Measurements from ENCODE around the gene COQ10A.
A peak's percentile ranks its signal among the peaks of the same experiment; 100 is the strongest.

The COQ10A gene

DNA sequence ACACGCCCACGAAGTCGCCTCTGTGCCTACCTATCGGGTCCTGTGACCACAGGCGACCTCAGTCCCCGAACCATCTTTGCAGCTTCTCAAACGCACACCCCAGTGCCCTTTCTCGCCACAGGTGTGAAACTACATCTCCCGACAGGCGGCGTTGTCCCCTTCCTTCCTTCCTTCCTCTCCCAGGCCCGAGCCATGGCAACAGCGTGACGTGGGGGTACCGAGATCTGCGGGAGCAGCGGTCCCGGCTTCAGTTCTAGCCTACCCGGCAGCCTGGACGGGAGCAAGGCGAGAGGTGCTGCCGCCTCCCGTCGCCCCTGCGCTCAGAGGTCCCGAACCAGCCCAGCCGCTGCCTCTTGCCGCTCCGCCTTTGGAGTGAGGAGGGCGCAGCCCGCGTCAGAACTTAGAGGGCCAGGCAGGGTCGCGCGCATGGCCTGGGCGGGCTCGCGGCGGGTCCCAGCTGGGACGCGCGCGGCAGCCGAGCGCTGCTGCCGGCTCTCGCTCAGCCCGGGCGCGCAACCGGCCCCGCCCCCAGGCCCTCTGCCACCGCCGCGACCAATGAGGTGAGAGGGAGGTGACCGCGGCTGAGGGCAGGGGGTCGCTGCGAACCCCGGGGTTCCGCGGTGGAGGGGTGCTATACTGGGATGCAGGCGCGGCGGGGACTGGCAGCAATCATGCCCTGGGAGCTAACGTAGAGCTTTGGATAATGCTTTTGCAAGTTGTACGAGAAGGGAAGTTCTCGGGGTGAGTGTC lies at the start of gene COQ10A:
Gene COQ10A (plus strand): TSS at position 250 of the 750 bp plus-strand sequence. CDS start 177 bp downstream, at position 427.
- peak; percentile 84 to 85 for DNase-seq

DNA sequence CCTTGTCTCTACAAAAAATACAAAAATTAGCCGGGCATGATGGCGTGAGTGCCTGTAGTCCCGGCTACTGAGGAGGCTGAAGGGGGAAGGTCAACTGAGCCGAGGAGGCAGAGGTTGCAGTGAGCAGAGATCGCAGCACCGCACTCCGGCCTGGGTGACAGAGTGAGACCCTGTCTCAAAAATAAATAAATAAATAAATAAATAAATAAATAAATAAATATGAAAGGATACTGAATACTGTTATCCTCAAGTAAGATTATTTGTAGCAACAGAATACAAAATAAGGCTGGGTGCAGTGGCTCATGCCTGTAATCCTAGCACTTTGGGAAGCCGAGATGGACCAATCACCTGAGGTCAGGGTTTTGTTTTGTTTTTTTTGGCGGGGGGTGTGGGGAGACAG lies 46.9 kb upstream of the COQ10A start:
- no peak for DNase-seq

DNA sequence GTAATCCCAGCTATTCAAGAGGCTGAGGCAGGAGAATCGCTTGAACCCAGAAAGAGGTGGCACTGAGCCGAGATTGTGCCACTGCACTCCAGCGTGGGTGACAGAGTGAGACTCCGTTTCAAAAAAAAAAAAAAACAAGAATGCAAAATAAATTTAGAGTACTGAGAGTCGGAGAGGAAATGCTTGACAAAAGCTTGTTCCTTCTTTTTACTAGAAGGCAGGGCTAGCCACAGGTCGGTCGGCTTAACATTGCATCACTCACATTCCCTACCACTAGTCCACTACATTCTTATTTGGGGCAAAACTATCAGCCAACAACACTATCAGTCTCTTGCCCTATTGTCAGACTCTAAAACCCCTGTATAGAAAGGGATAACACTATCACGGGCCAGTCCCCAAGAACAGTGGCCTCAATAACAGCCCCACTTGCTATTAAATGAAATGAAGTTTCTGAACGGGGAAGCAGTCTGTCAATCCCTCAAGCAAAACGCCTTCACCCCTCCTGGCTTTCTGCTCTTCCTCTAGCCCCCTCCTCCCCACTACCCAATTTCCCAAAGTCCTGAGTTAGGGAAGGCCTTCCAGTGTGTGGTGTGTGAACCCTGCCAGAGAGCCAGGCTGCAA lies 46.0 kb upstream of the COQ10A start:
- DNase-seq, result no peak

DNA sequence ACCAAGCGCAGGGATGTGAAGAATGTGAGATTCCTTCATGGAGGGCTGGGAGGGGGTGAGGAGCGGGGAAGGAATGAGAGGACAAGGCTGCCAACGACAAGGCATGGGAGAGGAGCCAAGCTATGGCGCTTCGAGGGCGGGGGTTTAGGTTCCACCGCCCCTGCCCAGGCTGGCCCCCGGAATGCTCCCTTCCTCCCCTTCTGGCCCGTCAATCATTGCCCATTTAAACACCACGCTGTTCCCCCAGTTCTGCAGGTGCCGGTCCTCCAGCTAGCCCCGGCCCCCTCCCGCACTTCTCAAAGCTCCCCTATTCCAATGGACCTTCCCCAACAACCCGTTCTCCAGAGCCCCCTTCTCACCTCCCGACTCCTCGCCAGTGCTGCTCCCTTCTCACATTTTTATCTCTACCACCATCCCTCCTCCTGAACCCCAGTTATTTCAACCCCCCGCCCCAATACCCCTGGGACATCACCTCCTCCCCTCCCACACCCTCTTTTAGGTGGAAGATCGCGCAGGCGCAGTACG lies 45.4 kb upstream of the COQ10A start:
- DNase-seq, result no peak

DNA sequence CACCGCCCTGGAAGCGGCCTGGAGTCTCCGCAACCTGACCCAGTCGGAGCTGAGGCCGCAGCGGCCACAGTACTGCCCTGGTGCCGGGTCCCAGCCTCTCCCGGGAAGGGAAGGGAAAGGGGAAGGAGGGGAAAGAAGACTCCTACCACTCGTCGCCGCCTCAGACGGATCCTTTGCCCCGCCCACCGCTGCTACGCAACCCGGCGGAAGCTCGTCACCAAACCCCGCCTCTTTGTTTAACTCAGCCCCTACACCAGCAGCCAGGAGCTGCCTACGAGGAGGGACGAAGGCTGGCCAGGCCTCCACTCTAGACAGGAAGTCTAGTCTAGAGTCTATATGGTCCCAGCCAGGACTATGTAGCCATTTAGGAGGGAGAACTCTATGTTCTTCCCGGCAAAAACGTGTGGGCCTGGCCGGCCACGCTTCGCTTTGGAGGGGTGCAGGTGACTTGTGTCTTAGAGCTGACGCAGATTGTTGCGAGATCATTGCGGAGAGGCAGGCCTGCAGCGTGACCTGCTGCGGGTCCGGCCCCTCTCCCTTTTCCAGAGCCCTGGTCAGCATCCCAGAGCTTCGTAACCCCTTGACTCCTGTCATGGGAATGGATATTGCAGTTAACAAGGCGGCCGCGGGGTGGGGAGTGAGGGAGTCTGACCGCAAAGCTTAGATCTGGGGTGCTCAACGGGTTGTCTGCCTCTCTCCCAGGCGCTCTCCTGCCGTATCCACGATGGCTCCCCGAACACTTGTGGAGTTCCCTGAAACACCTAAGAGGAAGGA lies 44.8 kb upstream of the COQ10A start, which contains the start of gene RNF41:
Gene RNF41 (minus strand): TSS at position 166 of the 774 bp plus-strand sequence. CDS start 7,875 bp downstream, outside the sequence.
- peak; percentile 94 to 95 for DNase-seq

DNA sequence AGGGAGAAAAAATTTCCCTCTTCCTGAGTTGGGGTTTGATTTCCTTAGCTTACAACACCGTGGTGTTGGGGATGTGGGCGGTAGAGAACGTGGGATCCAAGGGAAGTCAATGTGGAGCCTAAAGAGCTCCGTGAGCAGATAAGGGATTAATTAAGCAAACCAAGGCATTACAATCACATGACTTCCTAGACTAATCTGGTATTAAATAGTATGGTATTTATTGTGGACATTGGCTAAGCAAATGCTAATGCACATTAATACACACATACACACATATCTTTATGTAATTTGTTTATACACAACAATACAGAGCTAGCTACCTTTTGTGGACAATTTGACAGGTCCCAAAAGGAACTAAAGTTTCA lies 44.2 kb upstream of the COQ10A start:
- no peak for DNase-seq

DNA sequence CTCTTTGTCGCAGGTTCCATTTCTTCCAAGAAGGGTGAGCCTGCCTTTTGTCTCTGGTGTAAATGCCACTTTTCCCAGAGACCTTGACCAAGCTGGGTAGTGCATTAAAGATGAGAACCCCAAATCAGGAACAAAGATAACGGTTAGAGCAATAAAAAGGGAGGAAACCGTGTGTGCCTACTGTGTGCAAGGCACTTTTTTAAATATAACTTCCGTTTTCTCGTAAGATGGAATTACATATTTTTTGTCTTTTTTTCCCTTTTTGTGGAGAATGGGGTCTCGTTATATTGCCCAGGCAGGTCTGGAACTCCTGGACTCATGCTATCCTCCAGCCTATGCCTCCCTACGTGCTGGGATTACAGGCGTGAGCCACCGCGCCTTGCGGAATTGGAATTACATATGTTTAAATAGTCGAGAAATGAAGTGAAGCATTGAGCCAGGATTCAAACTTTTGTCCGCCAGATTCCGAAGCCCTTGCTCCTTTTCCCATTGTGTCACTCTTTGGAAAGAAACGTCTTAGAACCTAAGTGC lies 43.1 kb upstream of the COQ10A start:
- no peak for DNase-seq

DNA sequence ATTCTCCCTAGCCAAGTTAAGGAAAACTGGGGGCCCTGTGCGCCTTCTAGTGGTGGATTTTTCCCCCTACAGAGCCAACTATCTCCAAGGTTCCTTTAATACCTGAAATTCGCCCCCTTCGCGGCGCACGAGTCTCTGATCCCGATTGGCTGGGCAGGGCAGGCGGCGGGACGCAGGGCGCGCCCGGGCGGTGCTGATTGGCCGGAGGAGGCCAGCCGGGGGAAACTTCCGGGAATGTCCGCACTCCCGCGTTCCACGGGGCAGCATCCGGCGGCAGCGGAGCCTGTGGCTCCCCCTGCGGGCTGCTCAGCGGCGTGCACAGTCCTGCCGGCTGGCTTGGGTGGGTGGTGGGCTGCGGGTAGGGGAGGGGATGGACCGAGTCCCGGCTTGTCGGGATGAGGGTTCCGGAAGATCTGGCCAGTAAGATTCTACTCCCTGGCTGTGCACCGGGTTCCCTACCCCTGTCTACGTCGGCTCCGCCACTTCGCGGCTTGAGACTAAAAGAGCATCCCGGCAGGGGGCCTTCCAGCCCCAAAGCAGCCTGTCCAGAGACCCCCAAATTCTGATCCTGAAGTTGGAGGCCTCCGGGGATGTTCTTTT lies 42.5 kb upstream of the COQ10A start, which contains the start of gene NABP2:
Gene NABP2 (plus strand): TSS at position 241 of the 600 bp plus-strand sequence. CDS start 515 bp downstream, outside the sequence.
- DNase-seq, result peak; percentile 97

DNA sequence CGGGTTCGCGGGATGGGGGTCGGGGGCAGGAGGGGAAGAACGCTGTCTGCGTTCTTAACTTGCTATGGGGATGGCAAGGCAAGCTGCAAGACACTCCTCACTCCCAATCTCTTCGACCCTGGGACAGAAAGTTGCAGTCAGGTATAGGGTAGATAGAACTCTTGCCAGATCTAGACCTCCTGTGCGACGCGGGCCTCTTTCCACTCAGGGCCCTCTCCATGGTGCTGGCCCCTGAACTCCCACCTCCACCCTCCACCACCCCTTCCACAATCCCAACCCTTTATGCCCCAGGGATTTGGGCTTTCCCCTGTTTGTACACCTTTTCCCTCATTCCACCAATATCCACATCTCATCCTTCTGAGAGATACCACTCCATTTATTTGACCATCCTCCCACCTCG lies 41.8 kb upstream of the COQ10A start:
- no peak for DNase-seq

DNA sequence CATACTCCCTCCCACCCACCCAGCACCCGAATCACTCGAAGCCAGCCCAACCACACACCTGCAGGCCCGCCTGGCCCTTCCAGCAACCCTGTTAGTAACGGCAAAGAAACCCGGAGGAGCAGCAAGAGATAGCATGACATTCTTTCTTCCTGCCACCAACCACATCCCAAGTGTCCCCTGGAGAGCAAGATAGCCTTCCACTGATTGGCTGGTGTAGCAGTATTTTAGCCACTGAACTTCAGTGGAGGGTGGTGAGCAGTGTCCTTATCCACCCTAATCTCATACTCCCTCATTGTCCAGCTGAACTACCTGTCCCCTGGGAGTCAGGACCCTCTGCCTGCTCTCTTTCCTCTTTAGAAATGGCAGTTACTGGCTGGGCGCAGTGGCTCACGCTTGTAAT lies 37.7 kb upstream of the COQ10A start:
- DNase-seq, result no peak

DNA sequence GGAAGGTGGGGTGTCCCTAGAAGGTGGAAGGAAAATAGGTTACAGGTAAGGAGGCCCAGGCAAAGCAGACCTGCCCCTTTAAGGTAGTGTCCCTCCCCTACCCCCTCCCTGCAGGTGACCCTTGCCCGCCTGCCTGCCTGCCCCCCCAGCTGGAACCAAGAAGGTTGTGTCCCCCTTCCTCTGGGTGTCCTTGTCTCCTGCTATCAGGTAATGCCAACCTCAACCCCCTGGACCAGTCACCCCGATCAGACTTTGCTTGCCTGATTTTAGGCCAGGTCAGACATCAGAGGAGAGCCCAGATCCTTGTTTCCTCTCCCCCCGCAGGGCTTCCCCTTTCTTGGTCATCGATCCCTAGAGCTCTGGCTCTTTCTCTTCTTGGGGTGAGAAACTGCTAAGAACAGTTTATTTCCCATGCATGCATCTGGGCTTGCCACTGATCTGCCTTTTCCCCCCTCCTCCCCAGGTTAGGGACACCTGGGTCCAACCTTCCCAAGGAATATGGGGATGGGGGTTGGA lies 36.8 kb upstream of the COQ10A start, which contains the start of gene SLC39A5:
Gene SLC39A5 (plus strand): TSS at position 136 of the 516 bp plus-strand sequence. CDS start 1,224 bp downstream, outside the sequence.
- no peak for DNase-seq

DNA sequence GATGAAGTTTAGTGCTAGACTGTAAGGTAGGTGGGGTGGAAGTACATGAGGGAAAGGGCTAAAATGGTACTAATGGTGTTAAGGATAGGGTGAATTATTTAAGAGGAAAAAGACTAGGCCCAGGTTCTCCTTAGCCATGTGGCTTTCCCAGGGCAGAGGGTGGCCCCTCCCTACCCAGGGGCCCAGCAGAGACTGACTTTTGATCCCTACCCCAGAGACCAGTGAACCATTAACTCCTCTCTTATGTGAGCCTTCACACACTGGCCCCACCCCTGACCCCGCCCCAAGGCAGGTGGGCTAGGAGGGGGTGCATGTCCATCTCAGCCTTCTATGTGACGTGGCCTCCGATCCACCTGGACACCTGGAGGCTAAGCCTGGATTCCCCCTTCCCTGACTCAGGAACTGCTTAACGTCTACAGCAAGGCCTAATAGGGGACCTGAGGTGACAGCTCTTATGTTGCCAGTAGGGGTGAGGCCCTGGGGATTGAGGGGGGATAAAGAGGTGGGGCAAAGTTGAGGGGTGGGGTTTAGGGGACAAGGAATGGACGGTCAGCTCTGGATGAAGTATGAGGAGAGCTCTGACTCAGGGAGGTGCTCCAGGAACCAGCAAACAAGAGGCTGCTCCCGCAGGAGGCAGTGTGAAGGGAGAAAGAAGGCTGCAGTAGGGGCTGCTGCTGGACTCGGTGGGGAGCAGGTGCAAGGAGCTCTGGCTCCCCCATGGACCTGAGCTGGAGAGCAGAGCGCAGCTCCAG lies 36.1 kb upstream of the COQ10A start:
- no peak for DNase-seq

DNA sequence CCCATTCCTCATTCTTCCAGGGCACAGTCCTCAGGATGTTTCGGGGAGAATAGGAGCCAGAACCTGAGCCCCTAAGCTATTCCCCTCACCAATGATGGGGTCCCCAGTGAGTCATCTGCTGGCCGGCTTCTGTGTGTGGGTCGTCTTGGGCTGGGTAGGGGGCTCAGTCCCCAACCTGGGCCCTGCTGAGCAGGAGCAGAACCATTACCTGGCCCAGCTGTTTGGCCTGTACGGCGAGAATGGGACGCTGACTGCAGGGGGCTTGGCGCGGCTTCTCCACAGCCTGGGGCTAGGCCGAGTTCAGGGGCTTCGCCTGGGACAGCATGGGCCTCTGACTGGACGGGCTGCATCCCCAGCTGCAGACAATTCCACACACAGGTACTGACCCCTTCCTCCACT lies 35.6 kb upstream of the COQ10A start:
- DNase-seq, result no peak

DNA sequence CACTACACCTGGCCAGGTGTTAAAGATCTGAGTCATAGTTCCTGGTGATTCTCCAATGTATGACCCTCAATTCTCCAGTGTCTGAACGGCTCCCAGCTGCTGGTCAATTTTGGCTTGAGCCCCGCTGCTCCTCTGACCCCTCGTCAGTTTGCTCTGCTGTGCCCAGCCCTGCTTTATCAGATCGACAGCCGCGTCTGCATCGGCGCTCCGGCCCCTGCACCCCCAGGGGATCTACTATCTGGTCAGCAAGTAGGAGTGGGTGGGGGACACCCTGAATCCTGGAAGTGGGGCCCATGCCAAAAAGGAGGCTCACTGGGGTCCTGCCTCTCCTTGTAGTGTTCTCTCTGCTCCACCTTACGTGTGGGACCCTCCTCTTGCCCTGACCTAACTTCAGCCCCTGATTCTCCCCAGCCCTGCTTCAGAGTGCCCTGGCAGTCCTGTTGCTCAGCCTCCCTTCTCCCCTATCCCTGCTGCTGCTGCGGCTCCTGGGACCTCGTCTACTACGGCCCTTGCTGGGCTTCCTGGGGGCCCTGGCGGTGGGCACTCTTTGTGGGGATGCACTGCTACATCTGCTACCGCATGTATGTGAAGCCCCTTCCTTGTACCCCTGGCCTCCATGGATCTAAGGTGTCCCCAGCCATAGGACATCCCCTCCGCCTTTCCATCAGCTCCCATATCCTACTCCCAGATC lies 31.9 kb upstream of the COQ10A start:
- DNase-seq, result no peak

DNA sequence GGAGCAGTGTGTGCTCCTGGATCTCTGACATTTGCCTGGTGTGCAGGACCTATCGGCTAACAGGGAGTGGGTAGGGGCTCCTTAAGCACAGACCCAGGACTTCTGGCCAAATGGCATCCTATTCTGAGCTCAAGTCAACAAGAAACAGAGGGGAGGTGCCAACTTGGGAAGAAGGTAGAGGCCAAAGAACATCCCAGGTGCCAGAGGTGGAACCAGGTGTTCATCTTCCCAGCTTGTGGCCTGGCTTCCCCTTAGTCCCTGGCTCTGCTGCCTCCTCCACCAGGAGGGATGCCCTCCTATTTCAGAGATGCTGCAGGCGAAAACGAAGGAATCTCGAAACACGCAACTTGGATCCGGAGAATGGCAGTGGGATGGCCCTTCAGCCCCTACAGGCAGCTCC lies 30.7 kb upstream of the COQ10A start:
- no peak for DNase-seq

DNA sequence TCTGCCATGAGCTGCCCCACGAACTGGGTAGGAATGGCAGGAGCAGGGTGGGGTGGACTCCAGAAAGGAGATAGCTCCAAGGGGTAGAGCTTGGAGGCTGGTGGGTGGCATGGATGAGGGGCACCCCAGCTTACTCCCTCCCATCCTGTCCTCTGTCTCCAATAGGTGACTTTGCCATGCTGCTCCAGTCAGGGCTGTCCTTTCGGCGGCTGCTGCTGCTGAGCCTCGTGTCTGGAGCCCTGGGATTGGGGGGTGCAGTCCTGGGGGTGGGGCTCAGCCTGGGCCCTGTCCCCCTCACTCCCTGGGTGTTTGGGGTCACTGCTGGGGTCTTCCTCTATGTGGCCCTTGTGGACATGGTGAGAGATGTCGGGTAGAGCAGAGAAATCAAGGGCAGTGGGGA lies 29.8 kb upstream of the COQ10A start:
- DNase-seq, result no peak

DNA sequence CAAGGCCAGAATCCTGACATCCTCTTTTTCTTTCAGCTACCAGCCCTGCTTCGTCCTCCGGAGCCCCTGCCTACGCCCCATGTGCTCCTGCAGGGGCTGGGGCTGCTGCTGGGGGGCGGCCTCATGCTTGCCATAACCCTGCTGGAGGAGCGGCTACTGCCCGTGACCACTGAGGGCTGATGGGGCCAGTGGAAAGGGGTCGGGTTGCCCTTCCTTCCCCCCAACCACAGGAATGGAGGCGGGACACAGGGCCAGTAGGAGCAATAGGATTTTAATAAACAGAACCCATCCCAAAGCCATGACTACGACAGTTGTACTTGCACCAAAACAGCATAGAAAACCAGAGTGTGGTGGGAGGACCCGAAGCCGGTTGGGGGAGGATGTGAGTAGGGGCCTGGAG lies 29.2 kb upstream of the COQ10A start:
- no peak for DNase-seq

DNA sequence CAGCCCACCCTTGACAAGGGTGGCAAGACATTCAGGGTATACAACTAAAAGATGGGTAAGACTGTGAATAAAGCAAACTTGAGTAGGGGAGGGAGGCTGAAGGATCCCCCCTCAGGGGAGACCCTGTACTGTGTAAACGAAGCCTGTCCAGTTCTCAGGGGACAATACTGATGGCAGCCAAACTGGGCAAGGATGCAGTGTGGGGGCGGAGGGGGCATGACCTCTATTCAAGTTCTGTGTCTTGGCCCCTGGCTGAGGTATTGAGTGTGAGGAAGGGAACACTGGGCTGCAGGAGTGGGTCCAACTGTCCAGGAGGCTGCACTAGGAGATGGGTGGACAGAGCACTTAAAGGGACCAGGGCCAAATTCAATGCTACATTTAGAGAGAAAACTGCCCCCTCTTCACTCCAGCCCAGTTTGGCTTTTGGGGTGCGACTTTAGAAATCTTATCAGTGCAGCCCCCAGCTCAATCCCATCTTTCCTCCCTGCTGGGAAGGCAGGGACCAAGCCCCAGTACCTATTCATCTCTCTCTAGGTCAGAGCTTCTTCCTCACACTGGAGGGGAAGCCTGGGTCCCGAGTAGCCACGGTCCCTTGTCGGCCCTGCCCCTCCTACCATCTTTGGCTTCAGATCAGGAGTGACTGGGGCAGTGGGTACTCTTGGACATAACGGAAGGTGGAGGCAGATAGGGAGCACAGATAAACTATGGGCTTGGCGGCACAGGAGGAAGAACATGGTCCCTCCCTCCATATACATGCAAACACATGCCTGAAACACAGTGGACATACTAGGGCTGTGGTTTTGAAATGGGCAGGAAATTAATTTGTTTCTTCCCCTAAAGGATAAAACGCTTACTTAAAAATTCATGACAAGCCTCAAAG lies 25.1 kb upstream of the COQ10A start:
- no peak for DNase-seq

DNA sequence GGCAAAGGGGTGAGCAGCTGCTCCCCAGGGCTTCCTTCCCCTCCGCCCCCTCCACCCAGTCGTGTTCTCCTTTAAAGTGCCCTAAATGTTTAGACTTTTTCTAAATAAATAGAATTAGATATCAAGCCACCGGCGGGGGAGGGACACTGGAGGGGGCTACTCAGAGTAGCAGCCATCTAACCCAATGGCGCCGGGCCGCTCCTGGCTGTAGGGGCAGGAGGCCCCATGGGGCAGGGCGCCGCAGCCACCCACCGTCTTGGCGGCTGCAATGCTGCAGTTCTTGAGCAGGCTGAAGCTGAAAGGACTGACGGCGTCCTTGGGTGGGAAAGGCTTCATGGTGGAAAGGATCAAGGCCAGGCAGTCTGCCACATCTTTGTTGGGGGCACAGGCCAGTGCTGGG lies 23.8 kb upstream of the COQ10A start:
- no peak for DNase-seq

DNA sequence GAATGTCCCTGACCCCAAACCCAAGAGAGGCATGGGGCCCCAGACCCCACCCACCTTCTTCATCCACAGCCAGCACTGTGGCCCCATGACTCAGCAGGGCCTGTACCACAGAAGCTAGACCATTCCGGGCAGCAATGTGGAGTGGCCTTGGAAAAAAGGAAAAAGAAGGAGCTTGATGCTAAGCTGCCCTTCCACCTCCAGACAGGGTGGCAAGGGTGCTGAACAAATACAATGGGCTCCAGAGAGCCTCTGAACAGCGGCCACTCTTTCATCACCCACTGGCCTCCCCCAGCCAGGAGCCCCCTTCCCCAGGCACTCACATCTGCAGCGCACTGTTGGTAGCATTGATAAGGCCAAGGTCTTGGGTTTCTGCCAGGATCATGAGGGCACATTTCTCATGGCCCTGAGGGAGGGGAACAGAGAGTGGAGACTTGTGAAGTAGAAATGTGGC lies 23.0 kb upstream of the COQ10A start:
- no peak for DNase-seq

Measured in NCI-H2081 (cell line).